SK-N-SH (cell line): Measurements from ENCODE around the gene PCDHGA12. TPM values are rescaled to one million over a fixed set of nuclear protein-coding genes. Genes with fewer than 3 reads are reported as not detected.
A peak's percentile ranks its signal among the peaks of the same experiment; 100 is the strongest.
"Not testable (repeated sequence)": the region's sequence is repeated elsewhere in the genome, so short reads cannot be mapped to it uniquely, and the experiment has no call there.

Source experiments
- CTCF ChIA-PET: fragments of 300-600, 350-600 bp; formaldehyde crosslinking; extraction: SDS; loops from one replicate; lab custom pipeline; 2021; lab: Yijun Ruan, JAX
- POLR2A ChIA-PET: fragments of 350-600 bp; sonication (Branson Sonifier 250); formaldehyde crosslinking; extraction: SDS; loops from one replicate; lab custom pipeline; 2020; ENCODE audit warnings: antibody characterized with exemption, inconsistent platforms; lab: Yijun Ruan, JAX
- DNase-seq: peaks from one replicate; pipeline ENCODE4 v3.0.0; 2012
- H2AFZ ChIP-seq: fragments of 200-600 bp; sonication (generic); 2 replicates; pipeline ENCODE4 v1.8.1; 2016; ENCODE audit warnings: antibody characterized with exemption, mild to moderate bottlenecking, low read depth
- H3F3A ChIP-seq: fragments of 200-600 bp; sonication (generic); replicated peaks from 2 replicates; pipeline ENCODE3; 2016; ENCODE audit warnings: antibody characterized with exemption, mild to moderate bottlenecking; ENCODE audit not compliant: insufficient read depth
- H3K27ac ChIP-seq, 2 experiments: fragments of 200-500 bp in 1 of 2; fragments of 200-600 bp in 1 of 2; sonication (Bioruptor generic) in 1 of 2; sonication (generic), shearing (Covaris generic) in 1 of 2; 2 replicates each; pipeline versions ENCODE4 v1.5.1 to v1.6.1; 2014 to 2016; ENCODE audit warnings: low read depth in 2 of 2, inconsistent platforms in 1 of 2, low read length in 1 of 2, mild to moderate bottlenecking in 1 of 2, mixed read lengths in 1 of 2
- H3K27me3 ChIP-seq: fragments of 200-600 bp; sonication (generic), shearing (Covaris generic); 2 replicates; pipeline ENCODE4 v1.6.1; 2016; ENCODE audit warnings: mixed run types; ENCODE audit not compliant: insufficient read depth
- H3K36me3 ChIP-seq, 2 experiments: fragments of 200-500 bp in 1 of 2; fragments of 200-600 bp in 1 of 2; sonication (Bioruptor generic) in 1 of 2; sonication (generic) in 1 of 2; replicated peaks in 1 of 2; 2 replicates each; pipeline versions ENCODE3 to v1.5.1; 2014 to 2016; ENCODE audit warnings: low read length in 1 of 2, mild to moderate bottlenecking in 1 of 2; ENCODE audit not compliant: insufficient read depth in 2 of 2, control insufficient read depth in 1 of 2
- H3K4me1 ChIP-seq, 2 experiments: fragments of 200-500 bp in 1 of 2; fragments of 200-600 bp in 1 of 2; sonication (Bioruptor generic) in 1 of 2; sonication (generic), shearing (Covaris generic) in 1 of 2; 2 replicates each; pipeline versions ENCODE4 v1.5.1 to v1.6.1; 2014 to 2016; ENCODE audit warnings: low read depth in 1 of 2, low read length in 1 of 2, mixed run types in 1 of 2; ENCODE audit not compliant: insufficient read depth in 2 of 2, control insufficient read depth in 1 of 2
- H3K4me2 ChIP-seq: fragments of 200-600 bp; sonication (generic), shearing (Covaris generic); 2 replicates; pipeline ENCODE4 v1.6.1; 2017; ENCODE audit warnings: mixed run types
- H3K4me3 ChIP-seq, 2 experiments: fragments of 200-500 bp in 1 of 2; fragments of 200-600 bp in 1 of 2; sonication (Bioruptor generic) in 1 of 2; sonication (generic), shearing (Covaris generic) in 1 of 2; 2 replicates each; pipeline versions ENCODE4 v1.5.1 to v1.8.1; 2014 to 2016; ENCODE audit warnings: low read depth in 2 of 2, inconsistent platforms in 1 of 2, low read length in 1 of 2, mild to moderate bottlenecking in 1 of 2, mixed read lengths in 1 of 2, moderate library complexity in 1 of 2
- H3K79me2 ChIP-seq: fragments of 200-600 bp; sonication (generic); 2 replicates; pipeline ENCODE4 v1.8.1; 2017; ENCODE audit warnings: mild to moderate bottlenecking; ENCODE audit not compliant: insufficient read depth
- H3K9ac ChIP-seq: fragments of 200-600 bp; sonication (generic); 2 replicates; pipeline ENCODE4 v1.6.1; 2017; ENCODE audit warnings: mixed run types
- H3K9me2 ChIP-seq: fragments of 200-600 bp; sonication (generic); 2 replicates; pipeline ENCODE4 v1.6.1; 2017; ENCODE audit warnings: mixed run types
- H3K9me3 ChIP-seq: fragments of 200-600 bp; sonication (generic); 2 replicates; pipeline ENCODE4 v1.6.1; 2017; ENCODE audit warnings: mixed run types, mild to moderate bottlenecking, moderate library complexity
- H4K20me1 ChIP-seq: fragments of 200-600 bp; sonication (generic); 2 replicates; pipeline ENCODE4 v1.6.1; 2017; ENCODE audit warnings: mild to moderate bottlenecking, mixed run types; ENCODE audit not compliant: insufficient read depth
- CTCF ChIP-seq: fragments of 200-600 bp; sonication (generic); IDR thresholded peaks from 2 replicates; pipeline ENCODE4 v1.6.1; 2017; ENCODE audit warnings: antibody characterized with exemption, mild to moderate bottlenecking, moderate library complexity
- IRF3 ChIP-seq: fragments of 150-350 bp; IDR thresholded peaks from 2 replicates; pipeline ENCODE4 v1.6.1; 2016; ENCODE audit warnings: mild to moderate bottlenecking, low read depth, low read length
- JUND ChIP-seq: IDR thresholded peaks from 2 replicates; pipeline ENCODE4 v1.4.0; 2012
- NFIC ChIP-seq: IDR thresholded peaks from 2 replicates; pipeline ENCODE4 v1.4.0; 2012; ENCODE audit warnings: borderline replicate concordance
- PBX3 ChIP-seq: IDR thresholded peaks from 2 replicates; pipeline ENCODE4; 2012
- POLR2AphosphoS5 ChIP-seq: IDR thresholded peaks from 2 replicates; pipeline ENCODE4 v1.6.1; 2012; ENCODE audit warnings: low read depth, low read length
- REST ChIP-seq: IDR thresholded peaks from 2 replicates; pipeline ENCODE4 v1.6.1; 2012; ENCODE audit warnings: mild to moderate bottlenecking, low read depth, low read length, moderate library complexity
- USF2 ChIP-seq: fragments of 150-350 bp; IDR thresholded peaks from 2 replicates; pipeline ENCODE4 v1.6.1; 2017; ENCODE audit warnings: antibody characterized with exemption, low read length, low read depth, borderline replicate concordance
- WGBS: methylation state at CpG from one replicate; pipeline ENCODE4 v1.1.6; 2017; ENCODE audit warnings: low lambda C conversion rate; 5-methylcytosine and 5-hydroxymethylcytosine counted together
- polyA plus RNA-seq, 3 experiments: library from polyadenylated mRNA; depleted of rRNA; stranded (reverse); fragments of >200 nt; gene quantifications; 2 replicates each; pipeline ENCODE4 v1.2.3, GENCODE V29; 2012

PCDHGA12 gene
- polyA plus RNA-seq, 1 of the 3 experiments (the other 2 are of a cell fraction) = 0.03 TPM

- Histone ChIP-seq H2AFZ (no peak overlapping the region), H3K9ac (no peak overlapping the region), H3K79me2 (peaks cover 11% of the 10 kb centered on the region), H3K4me3 (no peak overlapping the region; a peak in 1 of 4 replicates), H3K27ac (no peak overlapping the region), H3K9me3 (peaks cover 16% of the 10 kb centered on the region), H3K36me3 (peaks cover 3 to 59% of the 10 kb centered on the region in 2 experiments), H4K20me1 (no peaks in the 10 kb centered on the region), H3K4me2 (no peak overlapping the region), H3K9me2 (no peaks in the 10 kb centered on the region), H3F3A (peaks cover 8% of the 10 kb centered on the region), H3K4me1 (no peaks in the 10 kb centered on the region), H3K27me3 (no peaks in the 10 kb centered on the region)
- 93% methylated on average over 26 of the region's 53 CpGs for WGBS
- POLR2A ChIA-PET = no interaction called here
- TF ChIP-seq USF2 = no peak
- TF ChIP-seq CTCF = no peak
- TF ChIP-seq PBX3 = no peak
- no peak for TF ChIP-seq IRF3
- no peak for TF ChIP-seq JUND
- CTCF ChIA-PET = interaction anchor here (0.6 to 2.5 kb wide), 4 partner anchors 52 to 1642 kb away, joined by 3 to 8 read pairs (median 4); no protein-coding TSS in a partner anchor
- DNase-seq = no peak
These were observed 2.4 kb upstream of the PCDHGA12 start for GRCh38 chr5:141427783-141428426.

GRCh38 chr5:141431286-141431685 is 979 bp downstream of the PCDHGA12 start:
- H3K27ac ChIP-seq = no peak overlapping the region
- peak overlapping the region in 1 of 2 experiments; percentile 12; a peak in 1 of 4 replicates for H3K4me3 ChIP-seq
- H3K79me2 ChIP-seq = peaks cover 10% of the 10 kb centered on the region; the same call in 1 of the 2 replicates
- 96% methylated on average over 34 of the region's 37 CpGs for WGBS
- ChIA-PET CTCF (interaction anchor here (1.7 kb wide), 1 partner anchor 14 kb away, joined by 6 read pairs; the partner anchor contains the start of gene PCDHGB7), POLR2A (no interaction called here)
- no peaks in the 10 kb centered on the region for H3K27me3 ChIP-seq
- H3K9ac ChIP-seq = no peak overlapping the region
- DNase-seq = no peak
- H3K9me2 ChIP-seq = no peaks in the 10 kb centered on the region
- H3K36me3 ChIP-seq = peaks cover 3 to 31% of the 10 kb centered on the region in 2 experiments
- no peaks in the 10 kb centered on the region for H3K9me3 ChIP-seq
- H3K4me2 ChIP-seq = no peak overlapping the region
- no peaks in the 10 kb centered on the region for H3K4me1 ChIP-seq
- TF ChIP-seq REST (no peak), NFIC (no peak), POLR2AphosphoS5 (no peak)
- no peak overlapping the region for H2AFZ ChIP-seq
- peaks cover 8% of the 10 kb centered on the region for H3F3A ChIP-seq
- no peaks in the 10 kb centered on the region for H4K20me1 ChIP-seq

- H3K27ac ChIP-seq, H3K4me1 ChIP-seq, H3K27me3 ChIP-seq, H3K9me3 ChIP-seq, H3K9me2 ChIP-seq, DNase-seq, POLR2A ChIA-PET, H3K9ac ChIP-seq, H3F3A ChIP-seq, H4K20me1 ChIP-seq, H2AFZ ChIP-seq, H3K4me2 ChIP-seq: not testable (repeated sequence)
- Histone ChIP-seq H3K36me3 (peaks cover 3 to 22% of the 10 kb centered on the region in 2 experiments), H3K79me2 (peaks cover 10% of the 10 kb centered on the region; the same call in 1 of the 2 replicates), H3K4me3 (peak overlapping the region in 1 of 2 experiments; percentile 6; a peak in 1 of 4 replicates)
- 92% methylated on average over 20 of the region's 38 CpGs for WGBS
- CTCF ChIA-PET = interaction anchor here (1.7 kb wide), 1 partner anchor 15 kb away, joined by 6 read pairs; the partner anchor contains the start of gene PCDHGB7
These were observed 2.0 kb downstream of the PCDHGA12 start for GRCh38 chr5:141432308-141432707.
